Mesendoderm (in vitro differentiated cells): ENCODE measurements around the gene ZBTB7C.

Experiments used
- DNase-seq: peaks from one replicate; pipeline ENCODE4 v3.0.0; 2013
- H2AK5ac ChIP-seq: 2 replicates; pipeline ENCODE4 v1.6.1; 2013; ENCODE audit warnings: low read length, inconsistent platforms
- H2BK120ac ChIP-seq: 2 replicates; pipeline ENCODE4 v1.6.1; 2013; ENCODE audit warnings: low read depth, mild to moderate bottlenecking, low read length, moderate library complexity, mixed read lengths
- H2BK15ac ChIP-seq: replicated peaks from 2 replicates; pipeline ENCODE4 v1.6.1; 2013; ENCODE audit warnings: low read depth, mild to moderate bottlenecking, moderate library complexity
- H2BK5ac ChIP-seq: 2 replicates; pipeline ENCODE4 v1.6.1; 2013; ENCODE audit warnings: low read length, inconsistent platforms
- H3K18ac ChIP-seq: 2 replicates; pipeline ENCODE4 v1.6.1; 2013; ENCODE audit warnings: mild to moderate bottlenecking, low read length, mixed read lengths
- H3K23ac ChIP-seq: one replicate; pipeline ENCODE4 v1.6.1; 2013; ENCODE audit warnings: low read length
- H3K27ac ChIP-seq: 2 replicates; pipeline ENCODE4 v1.5.1; 2013; ENCODE audit warnings: low read depth, mild to moderate bottlenecking, inconsistent platforms, low read length, moderate library complexity
- H3K27me3 ChIP-seq: 2 replicates; pipeline ENCODE4 v1.6.1; 2013; ENCODE audit warnings: low read length, control low read depth, mild to moderate bottlenecking, inconsistent platforms; ENCODE audit not compliant: insufficient read depth, poor library complexity
- H3K36me3 ChIP-seq: 2 replicates; pipeline ENCODE4 v1.6.1; 2013; ENCODE audit warnings: low read length, inconsistent platforms; ENCODE audit not compliant: control insufficient read depth, insufficient read depth
- H3K4ac ChIP-seq: one replicate; pipeline ENCODE4 v1.6.1; 2013; ENCODE audit warnings: low read depth, mild to moderate bottlenecking, low read length, moderate library complexity
- H3K4me1 ChIP-seq: 2 replicates; pipeline ENCODE4 v1.6.1; 2013; ENCODE audit warnings: low read depth, low read length, inconsistent platforms; ENCODE audit not compliant: control insufficient read depth
- H3K4me2 ChIP-seq: 2 replicates; pipeline ENCODE4 v1.6.1; 2013; ENCODE audit warnings: low read length
- H3K4me3 ChIP-seq: 2 replicates; pipeline ENCODE4 v1.5.1; 2013; ENCODE audit warnings: mild to moderate bottlenecking, low read length
- H3K56ac ChIP-seq: one replicate; pipeline ENCODE4 v1.6.1; 2013; ENCODE audit warnings: low read length
- H3K79me1 ChIP-seq: 2 replicates; pipeline ENCODE4 v1.6.1; 2013; ENCODE audit warnings: low read length, inconsistent platforms
- H3K79me2 ChIP-seq: 2 replicates; pipeline ENCODE4 v1.6.1; 2013; ENCODE audit warnings: mild to moderate bottlenecking, low read length; ENCODE audit not compliant: control insufficient read depth, insufficient read depth
- H3K9ac ChIP-seq: 2 replicates; pipeline ENCODE4 v1.6.1; 2013; ENCODE audit warnings: low read length, inconsistent platforms
- H4K5ac ChIP-seq: one replicate; pipeline ENCODE4 v1.6.1; 2013; ENCODE audit warnings: low read length
- H4K8ac ChIP-seq: one replicate; pipeline ENCODE4 v1.6.1; 2013; ENCODE audit warnings: low read depth, mild to moderate bottlenecking, control low read depth, low read length, moderate library complexity
- WGBS: extraction: QIAGEN DNeasy Blood & Tissue Kit; methylation state at CpG from one replicate; pipeline ENCODE4 v1.1.7; 2013; ENCODE audit warnings: low lambda C conversion rate, missing lambda C conversion rate; ENCODE audit not compliant: insufficient coverage; ENCODE audit errors: extremely low coverage; 5-methylcytosine and 5-hydroxymethylcytosine counted together

The ZBTB7C gene

DNA sequence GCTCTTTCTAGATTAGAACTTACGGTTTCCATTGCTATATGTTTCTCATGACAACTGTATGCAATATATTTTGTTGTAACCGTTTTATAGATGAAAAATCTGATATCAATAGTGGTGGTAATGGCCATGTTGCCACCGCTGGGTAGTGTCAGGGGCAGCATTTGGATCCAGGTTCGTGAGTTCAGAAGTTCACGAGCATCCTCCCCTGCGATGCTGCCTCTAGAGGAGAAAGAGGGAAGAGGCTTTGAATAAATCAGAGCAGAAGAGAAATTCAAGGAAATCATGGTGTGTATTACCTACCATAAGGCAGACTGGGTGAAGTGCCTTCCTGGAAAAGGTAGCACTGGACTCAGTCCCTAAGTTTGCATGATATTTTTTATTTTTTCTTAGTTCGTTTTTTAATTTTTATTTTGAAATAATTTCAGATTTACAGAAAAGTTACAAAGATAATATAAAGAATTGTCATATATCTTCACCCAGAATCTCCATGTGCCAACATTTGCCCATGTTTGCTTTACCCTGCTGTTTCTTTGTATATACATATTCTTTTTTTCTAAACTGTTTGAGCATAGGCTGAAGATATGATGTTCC, 3.3 kb upstream of the ZBTB7C start:
- no peak overlapping the region for H3K18ac ChIP-seq
- no peak overlapping the region for H3K27ac ChIP-seq
- no peak overlapping the region for H3K4me2 ChIP-seq
- H3K4ac ChIP-seq, result no peak overlapping the region
- peak; percentile 82 for DNase-seq
- H3K79me2 ChIP-seq, result no peaks in the 10 kb centered on the region
- H2BK5ac ChIP-seq, result no peak overlapping the region
- H3K79me1 ChIP-seq, result no peaks in the 10 kb centered on the region
- no peak overlapping the region for H3K23ac ChIP-seq
- no peak overlapping the region for H2AK5ac ChIP-seq
- H2BK15ac ChIP-seq, result no peak overlapping the region
- H2BK120ac ChIP-seq, result no peak overlapping the region
- H3K56ac ChIP-seq, result no peak overlapping the region
- H3K9ac ChIP-seq, result no peak overlapping the region
- peaks cover 22% of the 10 kb centered on the region for H3K27me3 ChIP-seq
- H4K5ac ChIP-seq, result no peak overlapping the region
- peaks cover 3% of the 10 kb centered on the region for H3K4me1 ChIP-seq
- H3K4me3 ChIP-seq, result no peak overlapping the region
- WGBS, result no CpG with 5 or more reads among the region's 7 CpGs
- no peak overlapping the region for H4K8ac ChIP-seq
- no peaks in the 10 kb centered on the region for H3K36me3 ChIP-seq

DNA sequence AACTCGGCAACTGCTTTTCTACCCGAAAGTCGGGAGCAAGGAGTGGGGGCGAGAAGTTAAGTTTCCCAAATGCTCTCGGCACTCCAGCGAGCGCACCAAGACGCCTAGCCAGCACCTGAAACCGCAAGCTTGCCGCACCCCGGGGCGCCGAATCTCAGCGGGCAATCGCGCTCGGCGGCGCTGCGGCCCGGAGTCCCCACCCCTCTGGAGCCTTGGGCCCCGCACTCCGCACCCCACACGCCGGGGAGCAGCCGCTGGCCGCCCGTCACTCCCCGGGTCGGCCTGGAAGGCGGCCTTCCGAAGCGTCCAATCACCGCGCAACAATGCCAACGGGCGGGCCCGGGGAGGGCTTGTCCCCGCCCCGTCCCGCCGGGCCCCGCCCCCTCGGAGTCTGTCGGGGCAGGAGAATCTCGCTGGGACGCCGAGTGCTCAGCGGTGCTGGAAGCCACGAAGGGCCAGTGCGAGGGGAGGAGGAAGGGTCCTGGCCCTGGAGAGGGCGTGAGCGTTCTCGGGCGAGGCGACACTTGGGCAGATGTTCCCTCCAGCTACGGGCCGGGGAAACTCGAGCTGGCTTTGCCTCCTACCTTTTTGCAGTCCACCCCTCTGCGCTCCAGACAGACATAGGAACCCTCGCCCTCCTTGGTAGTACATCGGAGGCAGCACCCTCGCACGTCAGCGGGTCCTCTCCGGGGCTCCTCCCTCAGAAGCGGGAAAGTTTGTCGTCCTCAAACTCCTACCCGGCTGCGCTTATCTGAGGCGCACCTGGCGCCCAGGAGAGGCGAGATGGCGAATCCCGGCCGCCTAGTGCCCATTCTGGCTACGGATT, 1.1 kb upstream of the ZBTB7C start:
- no peak overlapping the region for H2BK15ac ChIP-seq
- no peak overlapping the region for H2BK5ac ChIP-seq
- peak overlapping the region; percentile 85 for H3K56ac ChIP-seq
- H3K36me3 ChIP-seq, result no peaks in the 10 kb centered on the region
- no peak overlapping the region for H3K23ac ChIP-seq
- WGBS, result no CpG with 5 or more reads among the region's 77 CpGs
- H3K4me2 ChIP-seq, result peak overlapping the region; percentile 97
- H2BK120ac ChIP-seq, result no peak overlapping the region
- peak overlapping the region; percentile 49 for H3K4me3 ChIP-seq
- H4K8ac ChIP-seq, result no peak overlapping the region
- H3K27me3 ChIP-seq, result peaks cover 29% of the 10 kb centered on the region
- H3K4me1 ChIP-seq, result peaks cover 3% of the 10 kb centered on the region
- no peak overlapping the region for H3K18ac ChIP-seq
- H3K79me2 ChIP-seq, result no peaks in the 10 kb centered on the region
- peak; percentile 93 for DNase-seq
- H3K4ac ChIP-seq, result no peak overlapping the region
- H4K5ac ChIP-seq, result no peak overlapping the region
- H2AK5ac ChIP-seq, result no peak overlapping the region
- no peaks in the 10 kb centered on the region for H3K79me1 ChIP-seq
- no peak overlapping the region for H3K27ac ChIP-seq
- peak overlapping the region; percentile 64 for H3K9ac ChIP-seq

DNA sequence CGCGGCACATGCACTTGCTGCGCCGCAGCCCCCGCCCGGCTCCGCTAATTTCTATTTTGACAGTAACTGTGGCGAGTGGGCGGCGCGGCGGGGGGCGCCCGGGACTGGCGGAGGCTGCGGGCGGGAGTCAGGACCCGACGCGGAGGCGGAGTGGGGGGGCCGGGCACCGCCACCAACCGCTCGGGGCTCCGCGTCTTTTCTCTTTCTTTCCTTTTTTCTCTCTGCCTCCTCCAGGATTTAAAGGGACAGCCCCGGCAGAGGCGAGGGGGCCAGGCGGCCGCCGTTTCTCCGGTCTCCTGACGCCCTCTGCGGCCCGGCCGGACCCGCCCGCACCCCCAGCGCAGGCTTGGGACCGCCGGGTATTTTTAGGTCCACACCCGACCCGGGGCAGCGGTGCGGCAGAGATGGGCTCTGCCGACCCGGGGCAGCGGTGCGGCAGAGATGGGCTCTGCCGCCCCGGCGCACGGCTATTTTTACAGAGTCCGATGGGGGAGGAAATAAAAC, 460 bp upstream of the ZBTB7C start:
- H3K27me3 ChIP-seq, result peaks cover 29% of the 10 kb centered on the region

DNA sequence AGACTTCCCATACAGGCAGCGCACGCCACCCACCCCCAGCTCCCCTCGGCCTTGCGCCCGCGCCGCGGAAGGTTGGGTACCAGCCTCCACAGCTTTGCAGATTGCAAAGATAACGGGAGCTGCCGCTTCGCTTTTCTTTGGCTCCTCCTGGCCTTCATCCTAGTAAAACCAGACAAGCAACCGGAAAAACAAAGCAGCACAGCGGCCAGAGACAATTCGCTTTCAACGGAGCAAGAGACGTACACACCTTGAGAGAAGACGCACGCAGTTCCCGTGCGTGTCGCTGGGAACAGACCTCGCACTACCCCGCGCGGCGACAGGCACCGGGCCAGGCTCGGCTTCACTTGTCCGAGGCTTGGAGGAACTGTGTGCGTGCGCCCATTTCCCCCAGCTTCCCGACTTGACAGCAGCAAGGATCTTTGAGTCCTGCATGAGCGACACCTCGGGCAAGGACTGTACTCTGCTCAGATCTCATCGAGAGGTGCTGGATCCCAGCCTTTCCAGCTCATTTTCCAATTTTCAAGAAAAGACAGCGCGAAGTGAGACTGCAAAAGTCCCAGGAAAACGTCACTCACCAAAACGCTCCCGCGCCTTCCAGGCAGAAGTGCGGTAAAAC, 964 bp downstream of the ZBTB7C start:
- Histone ChIP-seq H3K56ac (peak overlapping the region; percentile 67), H2BK5ac (no peak overlapping the region), H2BK15ac (no peak overlapping the region), H3K79me2 (no peaks in the 10 kb centered on the region), H3K27ac (no peak overlapping the region), H3K18ac (no peak overlapping the region), H3K27me3 (peaks cover 29% of the 10 kb centered on the region), H4K8ac (no peak overlapping the region), H3K79me1 (no peaks in the 10 kb centered on the region), H2AK5ac (no peak overlapping the region), H3K4me3 (no peak overlapping the region), H3K36me3 (no peaks in the 10 kb centered on the region), H3K4ac (no peak overlapping the region), H3K4me2 (peak overlapping the region; percentile 62), H4K5ac (no peak overlapping the region), H3K9ac (peak overlapping the region; percentile 2), H3K4me1 (peaks cover 3% of the 10 kb centered on the region), H3K23ac (no peak overlapping the region), H2BK120ac (no peak overlapping the region)
- WGBS, result no CpG with 5 or more reads among the region's 42 CpGs
- DNase-seq, result peak; percentile 26

More for the DNA sequence above, 460 bp upstream of the ZBTB7C start:
- H4K5ac ChIP-seq, result no peak overlapping the region
- H3K36me3 ChIP-seq, result no peaks in the 10 kb centered on the region
- H2BK5ac ChIP-seq, result no peak overlapping the region
- peak overlapping the region; percentile 50 for H3K9ac ChIP-seq
- H3K4me2 ChIP-seq, result peak overlapping the region; percentile 95
- H3K4me1 ChIP-seq, result peaks cover 3% of the 10 kb centered on the region
- H3K27ac ChIP-seq, result no peak overlapping the region
- H3K79me2 ChIP-seq, result no peaks in the 10 kb centered on the region
- no peaks in the 10 kb centered on the region for H3K79me1 ChIP-seq
- DNase-seq, result peak; percentile 47
- no peak overlapping the region for H3K4ac ChIP-seq
- no peak overlapping the region for H2BK120ac ChIP-seq
- peak overlapping the region; percentile 56 for H3K56ac ChIP-seq
- H4K8ac ChIP-seq, result no peak overlapping the region
- no peak overlapping the region for H3K23ac ChIP-seq
- H3K4me3 ChIP-seq, result peak overlapping the region; percentile 49
- no peak overlapping the region for H2AK5ac ChIP-seq
- WGBS, result no CpG with 5 or more reads among the region's 55 CpGs
- no peak overlapping the region for H3K18ac ChIP-seq
- H2BK15ac ChIP-seq, result no peak overlapping the region

GRCh38 chr18:48407358-48407757, 1.8 kb downstream of the ZBTB7C start:
- peak; percentile 20 for DNase-seq
- Histone ChIP-seq H2BK120ac (no peak overlapping the region), H3K4me1 (peaks cover 3% of the 10 kb centered on the region), H3K4me2 (no peak overlapping the region), H3K4me3 (no peak overlapping the region), H3K27me3 (peaks cover 29% of the 10 kb centered on the region), H2BK5ac (no peak overlapping the region), H3K9ac (no peak overlapping the region), H4K8ac (no peak overlapping the region), H3K4ac (no peak overlapping the region), H3K36me3 (no peaks in the 10 kb centered on the region), H3K23ac (no peak overlapping the region), H3K27ac (no peak overlapping the region), H3K18ac (no peak overlapping the region), H3K79me2 (no peaks in the 10 kb centered on the region), H2AK5ac (no peak overlapping the region), H2BK15ac (no peak overlapping the region), H3K79me1 (no peaks in the 10 kb centered on the region), H3K56ac (no peak overlapping the region), H4K5ac (no peak overlapping the region)
- no CpG with 5 or more reads among the region's 3 CpGs for WGBS
